Sciatic nerve (tissue), 2 donors: ENCODE results near the gene RASSF7. TPM values are rescaled to one million over a fixed set of nuclear protein-coding genes. Genes with fewer than 3 reads are reported as not detected.

Experiments
- ATAC-seq: fragments of 200-7000 bp; cut with Tn5 transposase; one replicate; pipeline ENCODE4 v1.9.1; 2020; ENCODE audit warnings: mild to moderate bottlenecking, moderate library complexity
- DNase-seq: peaks from one replicate; pipeline ENCODE4 v3.0.0-alpha.2; 2020; ENCODE audit warnings: low spot score
- intact Hi-C: fragments of 100-400 bp; cut with DNase I; formaldehyde crosslinking; loops from one replicate; pipeline ENCODE4 v1.14.2; 2022
- total RNA-seq: library from RNA; stranded (reverse); fragmentation: NEBNext Ultra II Directional; extraction: Animal tissue kit (Norgen Biotek cat#: 25700); gene quantifications from one replicate; pipeline ENCODE4 v1.2.1, GENCODE V29; 2021
- donor health status: DM: no; HTN: no; CAD: no.
- donor health status: DM: no; HTN: no; CAD: no.

The RASSF7 gene
- total RNA-seq, 1 donor from 2014 or later = 7.5 TPM

- ATAC-seq (no peak), DNase-seq (peak; percentile 52)
- intact Hi-C loops = no loop called here
Measured at GRCh38 chr11:531919-532526, 28.7 kb upstream of the RASSF7 start.

- peak; percentile 57 for DNase-seq
- ATAC-seq = no peak
- intact Hi-C loops = no loop called here
Measured at GRCh38 chr11:532527-532985, 28.2 kb upstream of the RASSF7 start.

- DNase-seq (peak; percentile 58), ATAC-seq (no peak)
- intact Hi-C loops = no loop called here
Measured at GRCh38 chr11:532986-533585, 27.7 kb upstream of the RASSF7 start.

- intact Hi-C loops = no loop called here
- ATAC-seq (no peak), DNase-seq (peak; percentile 56)
Measured at GRCh38 chr11:533586-534395, 27.0 kb upstream of the RASSF7 start.

- ATAC-seq (no peak), DNase-seq (peak; percentile 63)
- intact Hi-C loops = no loop called here
Measured at GRCh38 chr11:534396-535209, 26.2 kb upstream of the RASSF7 start.

- intact Hi-C loops = no loop called here
- ATAC-seq (no peak), DNase-seq (no peak)
Measured at GRCh38 chr11:535210-535518, 25.6 kb upstream of the RASSF7 start.

GRCh38 chr11:535519-536454, 25.0 kb upstream of the RASSF7 start, which contains the start of gene HRAS:
HRAS (minus strand) TSS chr11:535576.
- peak; percentile 97 for DNase-seq
- ATAC-seq = peak; percentile 94
- intact Hi-C loops = no loop called here

- intact Hi-C loops = no loop called here
- ATAC-seq = peak; percentile 37
Measured at GRCh38 chr11:536841-537621, 23.7 kb upstream of the RASSF7 start, which contains the start of gene LRRC56. LRRC56 (plus strand) TSS chr11:537527; CDS start chr11:540685, 3,158 bp downstream.

GRCh38 chr11:537622-538430, 22.9 kb upstream of the RASSF7 start:
- peak; percentile 54 for DNase-seq
- intact Hi-C loops = no loop called here
- ATAC-seq = no peak

More at GRCh38 chr11:536841-537621, 23.7 kb upstream of the RASSF7 start, which contains the start of gene LRRC56:
- DNase-seq = peak; percentile 84

- no peak for DNase-seq
- intact Hi-C loops = no loop called here
- no peak for ATAC-seq
Measured at GRCh38 chr11:538431-539051, 22.2 kb upstream of the RASSF7 start.

- DNase-seq (no peak), ATAC-seq (no peak)
- intact Hi-C loops = no loop called here
Measured at GRCh38 chr11:539971-540481, 20.7 kb upstream of the RASSF7 start.

GRCh38 chr11:540583-541432, 20.0 kb upstream of the RASSF7 start:
- no peak for DNase-seq
- no peak for ATAC-seq
- intact Hi-C loops = no loop called here

- ATAC-seq (no peak), DNase-seq (no peak)
- intact Hi-C loops = no loop called here
Measured at GRCh38 chr11:541433-541885, 19.3 kb upstream of the RASSF7 start.

- DNase-seq (no peak), ATAC-seq (no peak)
- intact Hi-C loops = no loop called here
Measured at GRCh38 chr11:544817-545166, 16.0 kb upstream of the RASSF7 start.

- ATAC-seq = no peak
- DNase-seq = no peak
Measured at GRCh38 chr11:545171-545570, 15.6 kb upstream of the RASSF7 start.

More at GRCh38 chr11:545171-545570, 15.6 kb upstream of the RASSF7 start:
- intact Hi-C loops = no loop called here
